ENCODE results near the gene RREB1. TPM values are rescaled to one million over a fixed set of nuclear protein-coding genes. Genes with fewer than 3 reads are reported as not detected.

RREB1 gene
- polyA plus RNA-seq, 1 donor (not counting 4 experiments of a cell fraction or from before 2014, with no cell fraction given): 6.1 TPM

GRCh38 chr6:7246401-7247178 lies 138.8 kb downstream of the RREB1 start:
- no peak for TF ChIP-seq EZH2 (IDR thresholded peaks at IDR 0.05; ENCODE audit: low read length)
- peak in 1 of 3 experiments; percentile 8 for TF ChIP-seq CTCF (optimal IDR thresholded peaks at IDR 0.05 in 1 of 3, IDR thresholded peaks at IDR 0.05 in 1 of 3, conservative IDR thresholded peaks at IDR 0.05 in 1 of 3; ENCODE audit: extremely low read depth in 1 of 3, insufficient read depth in 2 of 3, low read length in 3 of 3)
- no peaks in the 10 kb centered on the region for H3K27me3 ChIP-seq (ENCODE audit: control insufficient read depth, extremely low read depth, insufficient read depth, low read length)
- FAIRE-seq (no peak), DNase-seq (ENCODE audit: low read depth, low spot score) (no peak)
- H4K20me1 ChIP-seq (ENCODE audit: control insufficient read depth, extremely low read depth, insufficient read depth, low read length): peaks cover 4% of the 10 kb centered on the region
- no peak overlapping the region for H3K4me3 ChIP-seq (ENCODE audit: control insufficient read depth in 2 of 3, extremely low read depth in 1 of 3, insufficient read depth in 2 of 3, low read depth in 1 of 3, low read length in 3 of 3)
- H3K4me1 ChIP-seq (ENCODE audit: control insufficient read depth, extremely low read depth, insufficient read depth, low read length): no peaks in the 10 kb centered on the region
- no peak overlapping the region for H3K27ac ChIP-seq (ENCODE audit: control insufficient read depth, insufficient read depth, low read length)
- H3K9me3 ChIP-seq (ENCODE audit: control insufficient read depth, low read depth, low read length): no peaks in the 10 kb centered on the region
- no peak overlapping the region for H2AFZ ChIP-seq (ENCODE audit: control insufficient read depth, low read length)
- no peak overlapping the region for H3K9ac ChIP-seq (ENCODE audit: control insufficient read depth, extremely low read depth, insufficient read depth, low read length)
- no peak overlapping the region for H3K4me2 ChIP-seq (ENCODE audit: control insufficient read depth, extremely low read depth, insufficient read depth, low read depth, low read length)
- dilution Hi-C loops (cut with MboI; ENCODE audit: extremely low pct_ligation_motif_present, low sequenced_read_pairs): no loop called here
- H3K36me3 ChIP-seq (ENCODE audit: control insufficient read depth in 2 of 2, extremely low read depth in 1 of 2, insufficient read depth in 2 of 2, low read length in 2 of 2): peaks cover 26 to 34% of the 10 kb centered on the region in 2 experiments
- peaks cover 3% of the 10 kb centered on the region for H3K79me2 ChIP-seq (ENCODE audit: control insufficient read depth, insufficient read depth, low read length)
- no peaks in the 10 kb centered on the region for H3K9me1 ChIP-seq (ENCODE audit: control insufficient read depth, extremely low read depth, insufficient read depth, low read length)

GRCh38 chr6:7247179-7247456 lies 139.4 kb downstream of the RREB1 start:
- Histone ChIP-seq H3K79me2 (ENCODE audit: control insufficient read depth, insufficient read depth, low read length) (peaks cover 3% of the 10 kb centered on the region), H3K36me3 (ENCODE audit: control insufficient read depth in 2 of 2, extremely low read depth in 1 of 2, insufficient read depth in 2 of 2, low read length in 2 of 2) (peaks cover 23 to 34% of the 10 kb centered on the region in 2 experiments), H4K20me1 (ENCODE audit: control insufficient read depth, extremely low read depth, insufficient read depth, low read length) (peaks cover 4% of the 10 kb centered on the region), H3K27me3 (ENCODE audit: control insufficient read depth, extremely low read depth, insufficient read depth, low read length) (no peaks in the 10 kb centered on the region), H3K9me3 (ENCODE audit: control insufficient read depth, low read depth, low read length) (no peaks in the 10 kb centered on the region), H3K27ac (ENCODE audit: control insufficient read depth, insufficient read depth, low read length) (no peak overlapping the region), H2AFZ (ENCODE audit: control insufficient read depth, low read length) (no peak overlapping the region), H3K4me1 (ENCODE audit: control insufficient read depth, extremely low read depth, insufficient read depth, low read length) (no peaks in the 10 kb centered on the region), H3K4me2 (ENCODE audit: control insufficient read depth, extremely low read depth, insufficient read depth, low read depth, low read length) (no peak overlapping the region), H3K4me3 (ENCODE audit: control insufficient read depth in 2 of 3, extremely low read depth in 1 of 3, insufficient read depth in 2 of 3, low read depth in 1 of 3, low read length in 3 of 3) (no peak overlapping the region), H3K9ac (ENCODE audit: control insufficient read depth, extremely low read depth, insufficient read depth, low read length) (no peak overlapping the region), H3K9me1 (ENCODE audit: control insufficient read depth, extremely low read depth, insufficient read depth, low read length) (no peaks in the 10 kb centered on the region)
- dilution Hi-C loops (cut with MboI; ENCODE audit: extremely low pct_ligation_motif_present, low sequenced_read_pairs): no loop called here
- no peak for DNase-seq (ENCODE audit: low read depth, low spot score)
- FAIRE-seq: no peak
- TF ChIP-seq CTCF (optimal IDR thresholded peaks at IDR 0.05 in 1 of 3, IDR thresholded peaks at IDR 0.05 in 1 of 3, conservative IDR thresholded peaks at IDR 0.05 in 1 of 3; ENCODE audit: extremely low read depth in 1 of 3, insufficient read depth in 2 of 3, low read length in 3 of 3) (no peak), EZH2 (IDR thresholded peaks at IDR 0.05; ENCODE audit: low read length) (no peak)

Data from keratinocyte (primary cell).